GM19463 (cell line): ENCODE measurements around the gene SPDYE2.
"Not testable (repeated sequence)": the region's sequence is repeated elsewhere in the genome, so short reads cannot be mapped to it uniquely, and the experiment has no call there.

Experiments used
- ATAC-seq: cut with Tn5 transposase; IDR thresholded peaks from one replicate; pipeline ENCODE4 v1.9.1; 2021; ENCODE audit warnings: mild to moderate bottlenecking, moderate library complexity; ENCODE audit not compliant: unreplicated experiment

SPDYE2 gene

DNA sequence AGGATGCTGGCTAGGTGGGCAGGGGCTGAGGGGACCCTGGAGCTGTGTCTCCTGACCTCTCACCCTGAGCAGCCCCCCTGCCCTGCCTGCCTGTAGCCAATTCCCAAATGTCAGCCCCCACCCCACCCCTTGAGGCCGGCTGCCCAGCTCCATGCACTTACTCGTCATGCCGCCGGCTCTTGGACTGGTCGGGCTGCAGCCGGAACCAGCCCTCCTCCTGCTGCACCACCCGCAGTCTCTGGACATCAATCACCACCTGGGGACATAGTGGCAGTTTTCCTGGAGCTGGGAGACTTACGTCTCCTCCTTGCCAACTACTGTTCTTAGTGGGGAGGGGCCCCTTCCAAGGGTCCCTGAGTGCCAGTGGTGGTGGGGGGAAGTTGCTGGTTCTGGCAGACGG, 48.7 kb downstream of the SPDYE2 start:
- not testable (repeated sequence) for ATAC-seq

DNA sequence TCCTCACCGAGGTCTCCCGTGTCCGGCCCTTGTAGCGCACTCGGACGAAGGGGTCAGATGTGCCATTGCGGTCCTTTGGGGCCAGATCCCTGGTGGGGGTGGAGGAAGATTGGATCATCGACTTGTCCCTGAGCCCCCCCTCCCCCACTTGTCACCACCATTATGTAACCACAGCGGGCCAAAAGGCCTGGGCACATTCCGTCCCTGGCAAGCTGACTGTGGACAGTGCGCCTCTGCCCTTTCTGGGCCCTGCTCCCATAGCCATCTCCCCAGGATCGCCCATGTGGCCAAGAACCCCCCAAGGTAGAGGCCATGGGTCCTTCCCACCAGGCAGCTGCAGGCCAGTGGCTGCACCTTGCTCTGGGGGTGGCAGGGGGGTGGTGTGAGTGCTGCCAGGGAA, 51.3 kb downstream of the SPDYE2 start:
- ATAC-seq, result not testable (repeated sequence)

DNA sequence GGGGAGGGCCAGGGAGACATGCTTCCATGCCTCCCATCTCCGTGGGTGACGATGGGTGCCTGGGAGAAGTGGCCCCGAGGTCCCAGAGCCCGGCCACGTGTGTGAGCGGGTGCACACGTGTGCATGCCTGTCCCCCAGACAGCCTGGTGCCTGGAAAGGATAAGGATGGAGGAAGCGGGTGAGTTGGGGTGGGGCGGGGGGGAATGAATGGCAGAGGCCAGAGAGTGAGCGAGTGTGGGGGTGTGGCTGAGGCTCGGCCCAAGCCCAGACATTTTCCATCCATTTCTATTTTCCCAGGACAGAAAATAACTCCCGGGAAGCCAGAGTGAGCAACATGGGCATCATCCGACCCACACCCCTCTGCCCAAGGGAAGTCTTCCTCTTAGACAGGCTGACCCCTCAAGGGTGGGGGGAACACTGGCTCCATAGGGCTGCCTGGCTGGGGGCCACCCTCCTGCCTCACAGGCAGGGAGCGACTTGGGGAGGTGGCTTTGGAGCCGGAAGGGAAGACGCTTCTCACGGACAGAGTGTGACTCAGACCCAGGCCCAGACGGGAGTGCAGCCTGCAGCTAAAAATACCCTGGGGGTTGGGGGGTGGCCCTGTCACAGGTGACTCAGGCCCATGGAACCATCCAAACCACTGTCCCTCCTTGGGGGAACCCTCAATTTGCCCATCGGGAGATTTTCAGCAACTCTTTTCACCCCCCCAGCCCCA, 53.6 kb downstream of the SPDYE2 start:
- not testable (repeated sequence) for ATAC-seq

DNA sequence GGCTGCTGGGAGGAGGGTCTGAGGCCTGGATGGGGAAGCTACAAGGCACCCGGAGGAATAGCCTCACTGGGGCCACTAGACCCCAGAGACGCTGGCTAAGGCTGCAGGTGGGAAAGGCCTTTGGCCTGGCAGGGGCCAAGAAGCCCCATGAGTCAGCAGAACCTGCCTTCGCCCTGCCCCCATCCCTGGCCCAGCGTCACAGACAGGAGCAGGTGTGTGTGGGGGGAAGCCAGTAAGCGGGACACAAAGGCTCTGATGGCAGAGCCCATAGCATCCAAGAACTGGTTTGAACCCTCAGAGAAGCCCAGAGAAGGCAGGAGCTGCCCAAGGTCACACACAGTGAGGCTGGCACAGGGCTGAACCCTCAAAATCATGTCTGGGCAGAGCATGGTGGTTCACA, 55.8 kb downstream of the SPDYE2 start:
- ATAC-seq, result not testable (repeated sequence)

DNA sequence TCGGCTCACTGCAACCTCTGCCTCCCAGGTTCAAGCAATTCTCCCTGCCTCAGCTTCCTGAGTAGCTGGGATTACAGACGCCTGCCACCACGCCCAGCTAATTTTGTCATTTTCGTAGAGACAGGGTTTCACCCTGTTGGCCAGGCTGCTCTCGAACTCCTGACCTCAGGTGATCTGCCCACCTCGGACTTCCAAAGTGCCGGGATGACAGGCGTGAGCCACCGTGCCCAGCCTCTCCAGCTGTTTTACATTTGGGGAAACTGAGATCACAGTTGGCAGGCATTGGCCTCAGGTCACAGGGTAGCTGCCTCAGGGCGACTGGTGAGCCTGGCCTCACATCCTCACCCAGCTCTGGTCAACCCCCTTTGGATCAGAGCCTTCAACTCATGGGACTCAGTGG, 58.7 kb downstream of the SPDYE2 start:
- not testable (repeated sequence) for ATAC-seq

GRCh38 chr7:102610441-102610840, 59.4 kb downstream of the SPDYE2 start:
- not testable (repeated sequence) for ATAC-seq

- peak; percentile 41 for ATAC-seq
Measured at GRCh38 chr7:102611013-102611674, 60.1 kb downstream of the SPDYE2 start.

DNA sequence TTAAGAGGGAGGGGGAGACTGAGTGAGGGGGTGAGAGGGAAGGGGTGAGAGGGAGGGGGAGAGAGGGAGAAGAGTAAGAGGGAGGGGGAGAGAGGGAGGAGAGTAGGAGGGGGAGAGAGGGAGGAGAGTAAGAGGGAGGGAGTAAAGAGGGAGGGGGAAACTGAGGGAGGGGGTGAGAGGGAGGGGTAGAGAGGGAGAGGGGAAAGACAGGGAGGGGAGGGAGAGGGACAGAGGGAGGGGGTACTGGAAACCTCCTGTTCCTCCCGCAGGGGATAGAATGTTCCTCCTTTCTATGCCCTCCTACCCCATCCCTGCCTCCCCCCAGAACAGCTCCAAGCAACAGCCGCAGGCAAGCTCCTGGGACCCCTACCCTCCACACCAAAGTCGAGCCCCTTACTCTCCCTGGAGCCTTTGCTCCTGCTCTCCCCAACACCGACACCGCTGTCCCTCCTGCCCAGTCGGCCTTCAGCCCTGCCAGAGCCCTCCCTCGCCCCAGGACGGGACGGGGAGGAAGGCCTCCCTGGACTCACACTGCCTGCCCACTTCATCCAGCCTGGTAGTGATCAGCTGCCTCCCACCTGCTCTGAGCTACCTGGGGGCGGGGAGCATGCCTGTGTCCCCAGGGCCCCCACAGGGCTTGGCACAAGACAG, 60.8 kb downstream of the SPDYE2 start:
- ATAC-seq, result not testable (repeated sequence)
